HCT116 (cell line): Measurements from ENCODE around the gene RHEB. TPM values are rescaled to one million over a fixed set of nuclear protein-coding genes. Genes with fewer than 3 reads are reported as not detected.

Experiments used
- ATAC-seq: fragments of 200-7000 bp; cut with Tn5 transposase; 2 replicates; pipeline ENCODE4 v1.9.1; 2020; ENCODE audit warnings: mild to moderate bottlenecking, moderate library complexity
- BruUV-seq: library from RNA; stranded (reverse); fragments of 400-500 nt; replicated peaks from 2 replicates; lab custom pipeline; 2021; lab: Mats Ljungman, UMichigan
- CTCF ChIA-PET: fragments of 300-600 bp; sonication (Branson Sonifier 250); formaldehyde crosslinking; loops from one replicate; lab custom pipeline; 2021; ENCODE audit warnings: antibody characterized with exemption; lab: Charles Lee
- POLR2A ChIA-PET: fragments of 300-600, 350-600 bp; sonication (Branson Sonifier 250); formaldehyde crosslinking; loops from one replicate; lab custom pipeline; 2021; ENCODE audit warnings: antibody characterized with exemption; lab: Charles Lee
- RAD21 ChIA-PET, 2 experiments: fragments of 300-600 bp; sonication (Branson Sonifier 250); formaldehyde crosslinking; loops; one replicate each; lab custom pipeline; 2023; ENCODE audit warnings: low total read pairs in 2 of 2; ENCODE audit not compliant: uncharacterized antibody in 2 of 2, unreplicated experiment in 2 of 2, low non-redundant PET in 1 of 2; lab: Charles Lee
- DNase-seq: peaks from one replicate; pipeline ENCODE4 v3.0.0-alpha.2; 2010; ENCODE audit warnings: low read depth, low spot score
- H2AFZ ChIP-seq: fragments of 200-600 bp; shearing (Covaris generic), sonication (generic); 2 replicates; pipeline ENCODE4 v1.6.1; 2017; ENCODE audit warnings: low read depth, mixed run types, mixed read lengths, antibody characterized with exemption, low read length; ENCODE audit not compliant: poor library complexity, severe bottlenecking
- H3K27ac ChIP-seq: 2 replicates; pipeline ENCODE4 v1.5.1; 2012; ENCODE audit warnings: low read depth, low read length
- H3K27me3 ChIP-seq: fragments of 200-600 bp; sonication (generic); 2 replicates; pipeline ENCODE4 v1.6.1; 2016; ENCODE audit warnings: mixed run types, low read length, mixed read lengths; ENCODE audit not compliant: insufficient read depth
- H3K36me3 ChIP-seq, 2 experiments: fragments of 200-500 bp in 1 of 2; fragments of 200-600 bp in 1 of 2; sonication (Bioruptor generic) in 1 of 2; sonication (generic) in 1 of 2; 2 replicates each; pipeline versions ENCODE4 v1.5.1 to v1.6.1; 2014 to 2016; ENCODE audit warnings: low read length in 2 of 2, inconsistent platforms in 1 of 2, mixed read lengths in 1 of 2, mixed run types in 1 of 2; ENCODE audit not compliant: insufficient read depth in 2 of 2, control insufficient read depth in 1 of 2
- H3K4me1 ChIP-seq, 2 experiments: fragments of 200-600 bp in 1 of 2; sonication (generic) in 1 of 2; 2 replicates each; pipeline versions ENCODE4 v1.5.1 to v1.6.1; 2012 to 2017; ENCODE audit warnings: low read length in 2 of 2, inconsistent platforms in 1 of 2, mild to moderate bottlenecking in 1 of 2, mixed read lengths in 1 of 2, mixed run types in 1 of 2, moderate library complexity in 1 of 2; ENCODE audit not compliant: insufficient read depth in 2 of 2, control insufficient read depth in 1 of 2
- H3K4me2 ChIP-seq: fragments of 200-600 bp; sonication (generic); 2 replicates; pipeline ENCODE4 v1.6.1; 2017; ENCODE audit warnings: mixed run types, low read length, mixed read lengths
- H3K4me3 ChIP-seq, 2 experiments: fragments of 200-600 bp in 1 of 2; sonication (generic) in 1 of 2; replicated peaks in 1 of 2; 2 replicates each; pipeline ENCODE4 v1.5.1; 2011 to 2016; ENCODE audit warnings: low read length in 2 of 2, control low read depth in 1 of 2, low read depth in 1 of 2, mild to moderate bottlenecking in 1 of 2, mixed read lengths in 1 of 2, mixed run types in 1 of 2
- H3K79me2 ChIP-seq: fragments of 200-600 bp; sonication (generic); 2 replicates; pipeline ENCODE4 v1.6.1; 2017; ENCODE audit warnings: mild to moderate bottlenecking, mixed run types, low read length, moderate library complexity, mixed read lengths; ENCODE audit not compliant: insufficient read depth
- H3K9ac ChIP-seq: fragments of 200-600 bp; sonication (generic); 2 replicates; pipeline ENCODE4 v1.6.1; 2016; ENCODE audit warnings: low read length, mixed read lengths
- H3K9me2 ChIP-seq: fragments of 200-600 bp; sonication (generic), shearing (Covaris generic); 2 replicates; pipeline ENCODE4 v1.6.1; 2017; ENCODE audit warnings: mixed run types, mild to moderate bottlenecking, moderate library complexity; ENCODE audit not compliant: insufficient read depth
- H3K9me3 ChIP-seq, 2 experiments: fragments of 200-500 bp in 1 of 2; fragments of 200-600 bp in 1 of 2; sonication (Bioruptor generic) in 1 of 2; sonication (generic) in 1 of 2; 2 replicates each; pipeline ENCODE4 v1.6.1; 2014 to 2017; ENCODE audit warnings: low read length in 2 of 2, mixed read lengths in 2 of 2, inconsistent platforms in 1 of 2, low read depth in 1 of 2, mild to moderate bottlenecking in 1 of 2, mixed run types in 1 of 2, moderate library complexity in 1 of 2; ENCODE audit not compliant: control insufficient read depth in 1 of 2, insufficient read depth in 1 of 2
- H4K20me1 ChIP-seq: fragments of 200-600 bp; sonication (generic), shearing (Covaris generic); 2 replicates; pipeline ENCODE4 v1.6.1; 2017; ENCODE audit warnings: mixed run types, mild to moderate bottlenecking, moderate library complexity; ENCODE audit not compliant: insufficient read depth
- CBX3 ChIP-seq: IDR thresholded peaks from 2 replicates; pipeline ENCODE4 v1.6.1; 2012; ENCODE audit warnings: low read depth
- CEBPB ChIP-seq: IDR thresholded peaks from 2 replicates; pipeline ENCODE4 v1.6.1; 2012; ENCODE audit warnings: low read depth
- EGR1 ChIP-seq: IDR thresholded peaks from 2 replicates; pipeline ENCODE4 v1.6.1; 2012; ENCODE audit warnings: low read depth
- ELF1 ChIP-seq: IDR thresholded peaks from 2 replicates; pipeline ENCODE4 v1.6.1; 2012; ENCODE audit warnings: low read depth, borderline replicate concordance
- EZH2 ChIP-seq: fragments of 200-600 bp; sonication (generic); IDR thresholded peaks from 2 replicates; pipeline ENCODE4 v1.6.1; 2017; ENCODE audit warnings: antibody characterized with exemption, mixed run types
- EZH2phosphoT487 ChIP-seq: fragments of 200-600 bp; IDR thresholded peaks from 2 replicates; pipeline ENCODE4 v1.6.1; 2018; ENCODE audit warnings: antibody characterized with exemption, borderline replicate concordance
- FOSL1 ChIP-seq: IDR thresholded peaks from 2 replicates; pipeline ENCODE4 v1.6.1; 2012; ENCODE audit warnings: low read depth
- JUND ChIP-seq: IDR thresholded peaks from 2 replicates; pipeline ENCODE4 v1.6.1; 2012
- RAD21 ChIP-seq: IDR thresholded peaks from 2 replicates; pipeline ENCODE4 v1.6.1; 2012; ENCODE audit warnings: low read depth, mild to moderate bottlenecking
- REST ChIP-seq: IDR thresholded peaks from 2 replicates; pipeline ENCODE4 v1.6.1; 2012; ENCODE audit warnings: low read depth
- SIN3A ChIP-seq: IDR thresholded peaks from 2 replicates; pipeline ENCODE4 v1.6.1; 2012; ENCODE audit warnings: low read depth
- SP1 ChIP-seq: IDR thresholded peaks from 2 replicates; pipeline ENCODE4 v1.6.1; 2012; ENCODE audit warnings: low read depth
- TCF7L2 ChIP-seq: IDR thresholded peaks from 2 replicates; pipeline ENCODE4 v1.7.0; 2011; ENCODE audit warnings: borderline replicate concordance, inconsistent platforms; ENCODE audit not compliant: insufficient read depth, insufficient read length; ENCODE audit errors: extremely low read depth
- YY1 ChIP-seq: IDR thresholded peaks from 2 replicates; pipeline ENCODE4 v1.6.1; 2011; ENCODE audit warnings: low read length, low read depth, moderate library complexity, mild to moderate bottlenecking; ENCODE audit not compliant: insufficient replicate concordance; ENCODE audit errors: extremely low read depth
- ZFX ChIP-seq: fragments of 450-650 bp; IDR thresholded peaks from 2 replicates; pipeline ENCODE4 v1.6.1; 2017
- ZNF274 ChIP-seq: fragments of 200-500 bp; sonication (Bioruptor generic); IDR thresholded peaks from 2 replicates; pipeline ENCODE4 v1.6.1; 2014; ENCODE audit warnings: mild to moderate bottlenecking, low read depth, low read length, inconsistent platforms
- intact Hi-C: fragments of 100-400 bp; cut with micrococcal nuclease; formaldehyde crosslinking; loops from 2 replicates; pipeline ENCODE4 v1.10.0; 2022
- total RNA-seq: library from RNA; stranded (reverse); gene quantifications from one replicate; pipeline ENCODE4 v1.2.1, GENCODE V29; 2021; ENCODE audit not compliant: unreplicated experiment
- TF ChIP-seq, protein P1 (sequence below): IDR thresholded peaks from 2 replicates; pipeline ENCODE4 v1.6.1; 2012
- TF ChIP-seq, protein P2 (sequence below): IDR thresholded peaks from 2 replicates; pipeline ENCODE4 v1.6.1; 2011; ENCODE audit warnings: mild to moderate bottlenecking, low read length, moderate library complexity; ENCODE audit not compliant: insufficient replicate concordance; ENCODE audit errors: extremely low read depth
- TF ChIP-seq, protein P3 (sequence below), 3 experiments: fragments of 200-600 bp in 1 of 3; sonication (generic) in 1 of 3; IDR thresholded peaks in 2 of 3; conservative IDR thresholded peaks in 1 of 3; 2 replicates each; pipeline ENCODE4 v1.5.1; 2012 to 2017; ENCODE audit warnings: low read depth in 2 of 3, low read length in 2 of 3, antibody characterized with exemption in 1 of 3, borderline replicate concordance in 1 of 3, control low read depth in 1 of 3, mild to moderate bottlenecking in 1 of 3, mixed read lengths in 1 of 3, mixed run types in 1 of 3, moderate library complexity in 1 of 3; ENCODE audit not compliant: insufficient read depth in 1 of 3

Gene RHEB
- total RNA-seq, 1 experiment from 2014 or later: 114 TPM

- TF ChIP-seq ELF1: no peak
- no peak for TF ChIP-seq RAD21
- TF ChIP-seq, all 23 proteins: peak for 0
These were observed 68.5 kb downstream of the RHEB start (continued) for GRCh38 chr7:151451156-151451555.

GRCh38 chr7:151449990-151450389 is 69.7 kb downstream of the RHEB start:
- no peak for ATAC-seq
- H4K20me1 ChIP-seq: no peaks in the 10 kb centered on the region
- no TSS peak for BruUV-seq
- H3K27ac ChIP-seq: no peak overlapping the region
- H3K9me3 ChIP-seq: no peaks in the 10 kb centered on the region
- TF ChIP-seq FOSL1 (no peak), YY1 (no peak), CEBPB (no peak), JUND (no peak), ZNF274 (no peak), ELF1 (no peak), TCF7L2 (no peak), EZH2 (no peak), SIN3A (no peak), REST (no peak), EZH2phosphoT487 (no peak), SP1 (no peak), CBX3 (no peak), RAD21 (no peak), ZFX (no peak), EGR1 (no peak)
- TF ChIP-seq, protein P1, sequence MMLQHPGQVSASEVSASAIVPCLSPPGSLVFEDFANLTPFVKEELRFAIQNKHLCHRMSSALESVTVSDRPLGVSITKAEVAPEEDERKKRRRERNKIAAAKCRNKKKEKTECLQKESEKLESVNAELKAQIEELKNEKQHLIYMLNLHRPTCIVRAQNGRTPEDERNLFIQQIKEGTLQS: no peak
- TF ChIP-seq, protein P2, sequence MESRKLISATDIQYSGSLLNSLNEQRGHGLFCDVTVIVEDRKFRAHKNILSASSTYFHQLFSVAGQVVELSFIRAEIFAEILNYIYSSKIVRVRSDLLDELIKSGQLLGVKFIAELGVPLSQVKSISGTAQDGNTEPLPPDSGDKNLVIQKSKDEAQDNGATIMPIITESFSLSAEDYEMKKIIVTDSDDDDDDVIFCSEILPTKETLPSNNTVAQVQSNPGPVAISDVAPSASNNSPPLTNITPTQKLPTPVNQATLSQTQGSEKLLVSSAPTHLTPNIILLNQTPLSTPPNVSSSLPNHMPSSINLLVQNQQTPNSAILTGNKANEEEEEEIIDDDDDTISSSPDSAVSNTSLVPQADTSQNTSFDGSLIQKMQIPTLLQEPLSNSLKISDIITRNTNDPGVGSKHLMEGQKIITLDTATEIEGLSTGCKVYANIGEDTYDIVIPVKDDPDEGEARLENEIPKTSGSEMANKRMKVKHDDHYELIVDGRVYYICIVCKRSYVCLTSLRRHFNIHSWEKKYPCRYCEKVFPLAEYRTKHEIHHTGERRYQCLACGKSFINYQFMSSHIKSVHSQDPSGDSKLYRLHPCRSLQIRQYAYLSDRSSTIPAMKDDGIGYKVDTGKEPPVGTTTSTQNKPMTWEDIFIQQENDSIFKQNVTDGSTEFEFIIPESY: no peak
- TF ChIP-seq, protein P3, sequence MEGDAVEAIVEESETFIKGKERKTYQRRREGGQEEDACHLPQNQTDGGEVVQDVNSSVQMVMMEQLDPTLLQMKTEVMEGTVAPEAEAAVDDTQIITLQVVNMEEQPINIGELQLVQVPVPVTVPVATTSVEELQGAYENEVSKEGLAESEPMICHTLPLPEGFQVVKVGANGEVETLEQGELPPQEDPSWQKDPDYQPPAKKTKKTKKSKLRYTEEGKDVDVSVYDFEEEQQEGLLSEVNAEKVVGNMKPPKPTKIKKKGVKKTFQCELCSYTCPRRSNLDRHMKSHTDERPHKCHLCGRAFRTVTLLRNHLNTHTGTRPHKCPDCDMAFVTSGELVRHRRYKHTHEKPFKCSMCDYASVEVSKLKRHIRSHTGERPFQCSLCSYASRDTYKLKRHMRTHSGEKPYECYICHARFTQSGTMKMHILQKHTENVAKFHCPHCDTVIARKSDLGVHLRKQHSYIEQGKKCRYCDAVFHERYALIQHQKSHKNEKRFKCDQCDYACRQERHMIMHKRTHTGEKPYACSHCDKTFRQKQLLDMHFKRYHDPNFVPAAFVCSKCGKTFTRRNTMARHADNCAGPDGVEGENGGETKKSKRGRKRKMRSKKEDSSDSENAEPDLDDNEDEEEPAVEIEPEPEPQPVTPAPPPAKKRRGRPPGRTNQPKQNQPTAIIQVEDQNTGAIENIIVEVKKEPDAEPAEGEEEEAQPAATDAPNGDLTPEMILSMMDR (IDR thresholded peaks at IDR 0.05 in 2 of 3, conservative IDR thresholded peaks at IDR 0.05 in 1 of 3; ENCODE audit: borderline replicate concordance in 1 of 3, insufficient read depth in 1 of 3, low read depth in 2 of 3, low read length in 2 of 3): no peak
- RAD21 ChIA-PET: interaction anchor here (0.8 to 2.2 kb wide), 2 partner anchors 10 to 99 kb away, joined by 3 to 5 read pairs; no protein-coding TSS in a partner anchor
- POLR2A ChIA-PET: interaction anchor here (1.0 kb wide), 1 partner anchor 82 kb away, joined by 3 read pairs; no protein-coding TSS in a partner anchor
- H3K79me2 ChIP-seq: no peaks in the 10 kb centered on the region
- CTCF ChIA-PET: interaction anchor here (0.6 to 3.0 kb wide), 5 partner anchors 9 to 310 kb away, joined by 3 to 40 read pairs (median 4); no protein-coding TSS in a partner anchor
- H3K36me3 ChIP-seq: no peaks in the 10 kb centered on the region
- no peak overlapping the region for H3K9ac ChIP-seq
- no peak overlapping the region for H3K4me3 ChIP-seq
- no peaks in the 10 kb centered on the region for H3K27me3 ChIP-seq
- no peaks in the 10 kb centered on the region for H3K9me2 ChIP-seq
- no peak overlapping the region for H3K4me2 ChIP-seq
- intact Hi-C loops: no loop called here
- no peak for DNase-seq
- no peak overlapping the region for H2AFZ ChIP-seq
- peaks cover 13 to 33% of the 10 kb centered on the region in 2 experiments; a peak in 3 of 4 replicates for H3K4me1 ChIP-seq
